ENCODE data around the gene ABRACL. TPM values are rescaled to one million over a fixed set of nuclear protein-coding genes. Genes with fewer than 3 reads are reported as not detected.

ABRACL gene
- total and polyA plus RNA-seq, 2 of the 4 experiments (the other 2 are of a cell fraction), result 16.0 to 27.9 TPM

- TF ChIP-seq CHD1 (IDR thresholded peaks at IDR 0.05; ENCODE audit: low read depth, low read length), result no peak
- TF ChIP-seq RCOR1 (IDR thresholded peaks at IDR 0.05; ENCODE audit: insufficient replicate concordance, low read length), result no peak
- no peak for TF ChIP-seq RAD21 (IDR thresholded peaks at IDR 0.05; ENCODE audit: low read length)
- TF ChIP-seq NFE2L2 (IDR thresholded peaks at IDR 0.05; ENCODE audit: low read depth, low read length), result no peak
- no peak for TF ChIP-seq MXI1 (IDR thresholded peaks at IDR 0.05; ENCODE audit: borderline replicate concordance, low read depth, low read length)
- no peak for TF ChIP-seq ELK1 (IDR thresholded peaks at IDR 0.05; ENCODE audit: borderline replicate concordance, low read depth, low read length)
- no peak for TF ChIP-seq MAFK (IDR thresholded peaks at IDR 0.05; ENCODE audit: low read depth, low read length)
- TF ChIP-seq RFX5 (IDR thresholded peaks at IDR 0.05; ENCODE audit: low read depth, low read length), result no peak
- TF ChIP-seq CEBPB (IDR thresholded peaks at IDR 0.05; ENCODE audit: low read depth, low read length), result no peak
- no peak for TF ChIP-seq POLR2A (IDR thresholded peaks at IDR 0.05; ENCODE audit: low read depth, low read length)
- TF ChIP-seq MAZ (IDR thresholded peaks at IDR 0.05; ENCODE audit: borderline replicate concordance, low read depth, low read length), result no peak
- no peak for TF ChIP-seq CTCF (conservative IDR thresholded peaks at IDR 0.05; ENCODE audit: low read depth, low read length)
- Histone ChIP-seq H3K4me3 (ENCODE audit: insufficient read depth, low read depth, low read length) (no peak overlapping the region), H3K4ac (ENCODE audit: low read depth, low read length) (no peak overlapping the region), H3K9me1 (ENCODE audit: insufficient read depth, low read length) (no peaks in the 10 kb centered on the region), H3K23ac (ENCODE audit: low read depth, low read length) (no peak overlapping the region), H3K9ac (ENCODE audit: low read depth, low read length) (no peak overlapping the region), H3K14ac (replicated peaks; ENCODE audit: low read depth, low read length) (no peak overlapping the region), H4K20me1 (ENCODE audit: insufficient read depth, low read length) (no peaks in the 10 kb centered on the region), H3K79me1 (ENCODE audit: low read depth in 1 of 2, low read length in 2 of 2) (no peaks in the 10 kb centered on the region), H2BK120ac (ENCODE audit: low read depth, low read length) (no peak overlapping the region), H4K8ac (ENCODE audit: low read depth in 2 of 2, low read length in 2 of 2) (no peak overlapping the region), H3K9me3 (ENCODE audit: control insufficient read depth, insufficient read depth, low read length) (no peaks in the 10 kb centered on the region), H2AFZ (replicated peaks; ENCODE audit: low read length, poor library complexity) (no peak overlapping the region), H2AK5ac (ENCODE audit: low read depth, low read length) (no peak overlapping the region), H3K56ac (ENCODE audit: extremely low read depth, insufficient read depth, low read length) (no peak overlapping the region), H2BK5ac (ENCODE audit: low read depth, low read length, poor library complexity, severe bottlenecking) (no peak overlapping the region), H3K4me2 (ENCODE audit: low read depth, low read length) (no peak overlapping the region), H2BK20ac (ENCODE audit: low read depth, low read length) (no peak overlapping the region), H3K18ac (ENCODE audit: low read depth, low read length) (no peak overlapping the region), H2BK15ac (ENCODE audit: low read depth, low read length) (no peak overlapping the region), H3K36me3 (ENCODE audit: control insufficient read depth, insufficient read depth, low read length) (no peaks in the 10 kb centered on the region), H3K27ac (ENCODE audit: insufficient read depth, low read length) (no peak overlapping the region), H3K4me1 (ENCODE audit: control insufficient read depth, insufficient read depth, low read length) (no peaks in the 10 kb centered on the region), H3K27me3 (ENCODE audit: control insufficient read depth, insufficient read depth, low read length) (peaks cover 4% of the 10 kb centered on the region; the same call in 1 of the 2 replicates), H4K91ac (ENCODE audit: insufficient read depth, low read depth, low read length) (no peak overlapping the region), H2AK9ac (replicated peaks; ENCODE audit: low read depth, low read length, poor library complexity) (no peak overlapping the region), H4K5ac (ENCODE audit: low read depth, low read length) (no peak overlapping the region)
- BruUV-seq (replicated peaks), result no TSS peak
- ATAC-seq (ENCODE audit: low read depth) (no peak), DNase-seq (no peak)
- intact Hi-C loops (cut with micrococcal nuclease) (no loop called here), dilution Hi-C loops (cut with HindIII; ENCODE audit: low sequenced_read_pairs, unreplicated experiment) (no loop called here), in situ Hi-C loops (cut with MboI; ENCODE audit: low sequenced_read_pairs) (no loop called here)
- ChIA-PET POLR2A (ENCODE audit: unreplicated experiment) (no interaction called here), CTCF (no interaction called here)
- no CpG with 5 or more reads among the region's 5 CpGs for WGBS, 2 experiments (ENCODE audit: extremely low coverage in 2 of 2, insufficient read length in 1 of 2)
Observed at GRCh38 chr6:138997136-138997535, 31.4 kb upstream of the ABRACL start.

All from IMR-90 (cell line).